Pancreas (tissue), 10 donors: ENCODE data around the gene SYNE2. TPM values are rescaled to one million over a fixed set of nuclear protein-coding genes. Genes with fewer than 3 reads are reported as not detected.

Experiments used
- ATAC-seq, 4 donors: fragments of 200-7000 bp; cut with Tn5 transposase; one replicate each; pipeline versions ENCODE4 v1.8.0 to v1.9.1; 2020; ENCODE audit warnings: mild to moderate bottlenecking in 4 of 4, moderate library complexity in 4 of 4
- DNase-seq, 6 donors: peaks; one replicate each; pipeline ENCODE4 v3.0.0-alpha.2; 2020
- FAIRE-seq: peaks from 2 replicates; lab custom pipeline; 2012; peaks lifted over from hg19 to GRCh38; lab: Jason Lieb, UNC
- H3K27ac ChIP-seq, 4 donors: fragments of 200-600 bp; sonication (generic); 1 replicate in 3 of 4; 2 replicates in 1 of 4; pipeline versions ENCODE4 v1.5.0 to v1.8.0; 2020
- H3K27me3 ChIP-seq, 4 donors: fragments of 200-600 bp; one replicate each; pipeline ENCODE4 v1.8.0; 2021
- H3K36me3 ChIP-seq, 3 donors: fragments of 200-600 bp; sonication (generic) in 1 of 3; one replicate each; pipeline versions ENCODE4 v1.5.0 to v1.8.0; 2020 to 2021
- H3K4me1 ChIP-seq, 3 donors: fragments of 200-600 bp; one replicate each; pipeline ENCODE4 v1.8.0; 2021
- H3K4me3 ChIP-seq, 4 donors: fragments of 200-600 bp; sonication (generic) in 2 of 4; one replicate each; pipeline versions ENCODE4 v1.5.0 to v1.8.0; 2020 to 2021
- H3K9me3 ChIP-seq, 4 donors: fragments of 200-600 bp; one replicate each; pipeline ENCODE4 v1.8.0; 2021
- WGBS, 2 donors: extraction: QIAGEN DNeasy Blood & Tissue Kit; methylation state at CpG; one replicate each; pipeline ENCODE4 v1.1.7; 2013; 5-methylcytosine and 5-hydroxymethylcytosine counted together
- intact Hi-C, 3 donors: fragments of 100-400 bp; cut with DNase I; formaldehyde crosslinking; loops; one replicate each; pipeline versions ENCODE4 v1.11.1 to v1.14.2; 2022
- polyA plus RNA-seq, 2 donors: library from polyadenylated mRNA; stranded (reverse); fragments of 200-250 nt; gene quantifications; one replicate each; pipeline ENCODE4 v1.2.3, GENCODE V29; 2013
- total RNA-seq, 6 donors: library from RNA; stranded (reverse); fragmentation: NEBNext Ultra II Directional in 4 of 6; extraction: Animal tissue kit (Norgen Biotek cat#: 25700) in 4 of 6; gene quantifications; one replicate each; pipeline versions ENCODE4 v1.2.1 to v1.2.4, GENCODE V29; 2021 to 2023
- TF ChIP-seq, protein P1 (sequence below), 4 donors: fragments of 200-600 bp; sonication (generic) in 3 of 4; IDR thresholded peaks; one replicate each; pipeline versions ENCODE4 v1.5.0 to v1.8.0; 2021; ENCODE audit warnings: antibody characterized with exemption in 4 of 4
- donor health status: healthy with polysubstance abuse.
- donor health status: DM: no; HTN: no; CAD: no; lungs with moderate emphysema.
- donor health status: DM: no; HTN: no; CAD: no.
- donor health status: control.
- donor health status: control.
- donor health status: Bipolar disorder and iron deficiency.
- donor health status: DM: yes; HTN: yes; CAD: no.
- donor health status: DM: no; HTN: no; CAD: no.
- donor health status: DM: no; HTN: no; CAD: no.
- donor health status: DM: yes; HTN: yes; CAD: no.

Gene SYNE2
- total and polyA plus RNA-seq, 8 donors, result 45.2 to 103 (median 56.6) TPM

DNA sequence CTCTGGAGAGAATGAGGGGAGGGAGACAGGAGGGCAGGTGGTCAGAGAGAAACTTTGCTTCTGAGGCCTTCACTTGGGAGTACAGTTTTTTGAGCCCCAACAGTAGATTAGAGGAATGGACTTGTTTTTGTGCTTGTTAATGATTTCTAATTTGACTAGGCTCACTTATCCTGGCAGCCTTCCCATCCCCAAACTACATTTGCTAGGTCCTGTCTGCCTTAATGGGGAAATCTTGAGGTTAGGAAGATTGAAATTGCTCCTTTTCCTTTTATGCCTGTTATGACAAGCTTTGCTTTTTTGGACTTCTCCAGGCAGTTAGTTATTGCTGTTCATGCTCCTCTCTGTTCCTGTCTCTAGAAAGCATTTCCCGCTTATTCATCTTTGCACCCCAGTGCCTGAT, 37.7 kb downstream of the SYNE2 start:
- Histone ChIP-seq H3K27ac (peak overlapping the region; percentile 31 to 76 (median 53)), H3K4me3 (no peak overlapping the region), H3K4me1 (peaks cover 31 to 52% (median 42%) of the 10 kb centered on the region in 3 donors), H3K36me3 (no peaks in the 10 kb centered on the region), H3K27me3 (no peaks in the 10 kb centered on the region), H3K9me3 (no peaks in the 10 kb centered on the region)
- WGBS, 2 donors, result 61 to 62% methylated on average over 1 of the region's 1 CpG
- intact Hi-C loops, result no loop called here
- DNase-seq, result no peak
- TF ChIP-seq, protein P1, sequence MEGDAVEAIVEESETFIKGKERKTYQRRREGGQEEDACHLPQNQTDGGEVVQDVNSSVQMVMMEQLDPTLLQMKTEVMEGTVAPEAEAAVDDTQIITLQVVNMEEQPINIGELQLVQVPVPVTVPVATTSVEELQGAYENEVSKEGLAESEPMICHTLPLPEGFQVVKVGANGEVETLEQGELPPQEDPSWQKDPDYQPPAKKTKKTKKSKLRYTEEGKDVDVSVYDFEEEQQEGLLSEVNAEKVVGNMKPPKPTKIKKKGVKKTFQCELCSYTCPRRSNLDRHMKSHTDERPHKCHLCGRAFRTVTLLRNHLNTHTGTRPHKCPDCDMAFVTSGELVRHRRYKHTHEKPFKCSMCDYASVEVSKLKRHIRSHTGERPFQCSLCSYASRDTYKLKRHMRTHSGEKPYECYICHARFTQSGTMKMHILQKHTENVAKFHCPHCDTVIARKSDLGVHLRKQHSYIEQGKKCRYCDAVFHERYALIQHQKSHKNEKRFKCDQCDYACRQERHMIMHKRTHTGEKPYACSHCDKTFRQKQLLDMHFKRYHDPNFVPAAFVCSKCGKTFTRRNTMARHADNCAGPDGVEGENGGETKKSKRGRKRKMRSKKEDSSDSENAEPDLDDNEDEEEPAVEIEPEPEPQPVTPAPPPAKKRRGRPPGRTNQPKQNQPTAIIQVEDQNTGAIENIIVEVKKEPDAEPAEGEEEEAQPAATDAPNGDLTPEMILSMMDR (IDR thresholded peaks at IDR 0.05), result no peak
- ATAC-seq, result peak; percentile 14 to 33 (median 22)
- no peak for FAIRE-seq

GRCh38 chr14:63891148-63891975, 38.6 kb downstream of the SYNE2 start:
- Histone ChIP-seq H3K27ac (peak overlapping the region; percentile 31 to 76 (median 53)), H3K27me3 (no peaks in the 10 kb centered on the region), H3K4me1 (peaks cover 31 to 59% (median 50%) of the 10 kb centered on the region in 3 donors), H3K36me3 (no peaks in the 10 kb centered on the region), H3K9me3 (no peaks in the 10 kb centered on the region), H3K4me3 (no peak overlapping the region)
- DNase-seq (peak in 2 of 6 donors; percentile 21 to 58), ATAC-seq (peak; percentile 55 to 69 (median 67)), FAIRE-seq (no peak)
- intact Hi-C loops, result no loop called here
- TF ChIP-seq, protein P1 (IDR thresholded peaks at IDR 0.05), result no peak
- WGBS, 2 donors, result 13 to 14% methylated on average over 10 of the region's 10 CpGs

DNA sequence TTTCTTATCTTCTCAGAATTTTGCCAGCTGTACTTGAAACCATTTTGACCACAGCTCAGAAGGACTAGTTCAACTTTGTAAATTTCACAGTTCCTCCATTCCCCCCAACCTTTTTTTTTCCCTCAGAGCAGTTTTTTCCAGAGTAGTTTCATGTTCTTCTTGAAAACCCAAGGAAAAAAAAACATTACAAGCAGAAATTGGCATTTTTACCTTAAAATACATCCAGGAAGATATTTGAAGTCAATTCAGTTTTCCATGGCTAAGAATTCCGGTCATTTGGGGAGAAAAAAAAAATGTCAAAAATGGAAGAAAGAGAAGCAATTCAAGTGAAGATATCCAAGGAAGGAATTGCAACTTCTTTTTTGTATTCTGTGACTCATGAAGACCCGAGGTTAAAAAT, 39.5 kb downstream of the SYNE2 start:
- Histone ChIP-seq H3K27ac (peak overlapping the region in 3 of 4 donors; percentile 44 to 76 (median 62)), H3K4me3 (no peak overlapping the region), H3K9me3 (no peaks in the 10 kb centered on the region), H3K4me1 (peaks cover 32 to 66% (median 55%) of the 10 kb centered on the region in 3 donors), H3K36me3 (no peaks in the 10 kb centered on the region), H3K27me3 (no peaks in the 10 kb centered on the region)
- FAIRE-seq, result no peak
- intact Hi-C loops, result no loop called here
- no peak for DNase-seq
- TF ChIP-seq, protein P1 (IDR thresholded peaks at IDR 0.05), result no peak
- 37 to 39% methylated on average over 2 of the region's 2 CpGs for WGBS, 2 donors
- ATAC-seq, result peak in 2 of 4 donors; percentile 22 to 28

- no peaks in the 10 kb centered on the region for H3K9me3 ChIP-seq
- H3K4me3 ChIP-seq, result no peak overlapping the region
- FAIRE-seq (no peak), DNase-seq (peak in 4 of 6 donors; percentile 30 to 51 (median 43)), ATAC-seq (peak; percentile 64 to 78 (median 68))
- H3K27me3 ChIP-seq, result no peaks in the 10 kb centered on the region
- intact Hi-C loops, result no loop called here
- H3K4me1 ChIP-seq, result peaks cover 35 to 70% (median 55%) of the 10 kb centered on the region in 3 donors
- peak overlapping the region in 3 of 4 donors; percentile 11 to 76 (median 62) for H3K27ac ChIP-seq
- H3K36me3 ChIP-seq, result no peaks in the 10 kb centered on the region
- 14 to 16% methylated on average over 5 of the region's 5 CpGs for WGBS, 2 donors
- TF ChIP-seq, protein P1 (IDR thresholded peaks at IDR 0.05), result no peak
Measured at GRCh38 chr14:63893701-63894458, 41.1 kb downstream of the SYNE2 start.
